Inferior parietal cortex (tissue), 1 donor: Measurements from ENCODE around the gene HARS1.
"Not testable (repeated sequence)": the region's sequence is repeated elsewhere in the genome, so short reads cannot be mapped to it uniquely, and the experiment has no call there.

Source experiments
- DNase-seq: peaks from one replicate; pipeline ENCODE4 v3.0.0-alpha.2; 2016; ENCODE audit errors: extremely low spot score

The HARS1 gene

GRCh38 chr5:140633021-140633471 lies 58.1 kb downstream of the HARS1 start, which contains the start of gene CD14:
TSS of gene CD14 (minus strand) at chr5:140633175. CDS start at chr5:140633071, 104 bp downstream.
- no peak for DNase-seq

- DNase-seq: no peak
Observed at GRCh38 chr5:140632366-140633020, 58.7 kb downstream of the HARS1 start.

GRCh38 chr5:140631831-140632365 lies 59.3 kb downstream of the HARS1 start:
- DNase-seq: no peak

GRCh38 chr5:140631036-140631417 lies 60.1 kb downstream of the HARS1 start:
- no peak for DNase-seq

- no peak for DNase-seq
Observed at GRCh38 chr5:140630292-140631035, 60.7 kb downstream of the HARS1 start.

- DNase-seq: no peak
Observed at GRCh38 chr5:140628711-140629110, 62.5 kb downstream of the HARS1 start.

- DNase-seq: no peak
Observed at GRCh38 chr5:140627972-140628371, 63.2 kb downstream of the HARS1 start.

- DNase-seq: not testable (repeated sequence)
Observed at GRCh38 chr5:140624886-140625285, 66.3 kb downstream of the HARS1 start.
